Measurements from ENCODE around the gene USP6NL. TPM values are rescaled to one million over a fixed set of nuclear protein-coding genes. Genes with fewer than 3 reads are reported as not detected.
A peak's percentile ranks its signal among the peaks of the same experiment; 100 is the strongest.

Gene USP6NL
- total and polyA plus RNA-seq, 2 of the 13 experiments (the other 11 are each of a cell fraction or from before 2014, with no cell fraction given): 10.5 to 22.9 TPM

DNA sequence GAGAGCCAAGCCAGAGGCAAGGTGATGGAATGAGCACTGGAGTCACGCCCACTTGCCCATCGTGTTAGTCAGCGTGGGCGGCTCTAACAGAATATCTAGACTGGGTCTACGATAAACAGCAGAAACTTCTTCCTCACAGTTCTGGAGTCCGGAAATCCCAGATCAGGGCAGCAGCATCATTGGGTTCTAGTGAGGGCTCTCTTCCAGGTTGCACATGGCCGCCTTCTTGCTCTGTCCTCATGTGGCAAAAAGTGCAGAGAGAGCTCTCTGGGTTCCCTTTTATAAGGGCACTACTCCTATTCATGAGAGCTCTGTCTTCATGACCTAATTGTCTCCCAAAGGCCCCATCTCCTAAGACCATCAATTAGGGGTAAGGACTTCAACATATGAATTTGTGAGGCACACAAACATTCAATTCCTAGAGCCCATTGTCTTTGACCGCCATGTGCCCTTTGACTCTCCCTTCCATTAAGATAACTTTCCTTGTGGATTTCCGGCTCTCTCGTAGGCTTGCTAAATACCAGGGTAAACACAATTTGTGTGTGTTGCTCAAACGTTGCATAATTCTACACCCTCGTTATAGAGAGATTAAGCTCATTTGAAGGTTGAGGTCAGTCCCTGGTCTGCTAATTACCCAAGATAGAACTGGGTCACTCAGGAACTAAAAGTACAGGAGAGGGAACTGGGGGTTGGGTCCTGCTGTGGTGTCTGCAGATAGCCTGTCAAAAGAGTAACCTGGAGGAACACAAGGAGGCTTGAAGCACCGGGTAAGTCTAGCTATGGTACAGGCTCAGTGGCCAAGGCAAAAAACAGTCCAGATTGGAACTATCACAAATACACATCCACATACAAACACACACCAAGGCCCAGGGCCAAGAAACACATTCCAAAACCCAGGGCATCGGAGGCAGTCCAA is 28.7 kb upstream of the USP6NL start (continued):
- TF ChIP-seq ZNF816 (CRISPR knock-in tag; IDR thresholded peaks at IDR 0.05; ENCODE audit: borderline replicate concordance) (peak; percentile 58; the same call in 1 of the 2 replicates), HIVEP1 (CRISPR knock-in tag; IDR thresholded peaks at IDR 0.05) (no peak), SIX1 (CRISPR knock-in tag; IDR thresholded peaks at IDR 0.05; ENCODE audit: borderline replicate concordance) (peak; percentile 90), AHDC1 (CRISPR knock-in tag; IDR thresholded peaks at IDR 0.05; ENCODE audit: borderline replicate concordance) (peak; percentile 97), RAD21 (CRISPR knock-in tag; IDR thresholded peaks at IDR 0.05) (no peak), ZNF746 (CRISPR knock-in tag; IDR thresholded peaks at IDR 0.05) (peak; percentile 86; the same call in 1 of the 2 replicates), ZNF772 (CRISPR knock-in tag; IDR thresholded peaks at IDR 0.05) (peak; percentile 79; the same call in 1 of the 2 replicates), TEAD3 (CRISPR knock-in tag; optimal IDR thresholded peaks at IDR 0.05; ENCODE audit: borderline replicate concordance) (peak; percentile 92), ZBTB34 (CRISPR knock-in tag; IDR thresholded peaks at IDR 0.05) (peak; percentile 72; the same call in 1 of the 2 replicates), DRAP1 (CRISPR knock-in tag; IDR thresholded peaks at IDR 0.05) (peak; percentile 29; the same call in 1 of the 2 replicates), ZNF609 (CRISPR knock-in tag; IDR thresholded peaks at IDR 0.05; ENCODE audit: borderline replicate concordance) (peak; percentile 100), ZMAT3 (CRISPR knock-in tag; conservative IDR thresholded peaks at IDR 0.05) (peak; percentile 71; the same call in 1 of the 2 replicates), THYN1 (CRISPR knock-in tag; IDR thresholded peaks at IDR 0.05; ENCODE audit: borderline replicate concordance, low read depth) (no peak), ASH2L (IDR thresholded peaks at IDR 0.05; ENCODE audit: insufficient read length, low read depth, low read length) (peak; percentile 47), CREM (IDR thresholded peaks at IDR 0.05) (peak; percentile 94), CREM (CRISPR knock-in tag; IDR thresholded peaks at IDR 0.05) (no peak)

Data from HepG2 (cell line).